Effector CD4-positive, alpha-beta T cell (primary cell): ENCODE data around the gene ARPC1B.
"Not testable (repeated sequence)": the region's sequence is repeated elsewhere in the genome, so short reads cannot be mapped to it uniquely, and the experiment has no call there.

Experiments
- DNase-seq: peaks from one replicate; pipeline ENCODE4 v3.0.0-alpha.2; 2020
- total RNA-seq: gene quantifications from one replicate; lab custom pipeline; 2026; lab: John Stamatoyannopoulos, UW

The ARPC1B gene
- total RNA-seq, result 12.2 reads per million, percentile 36 among the genes with 10 or more reads in this experiment

DNA sequence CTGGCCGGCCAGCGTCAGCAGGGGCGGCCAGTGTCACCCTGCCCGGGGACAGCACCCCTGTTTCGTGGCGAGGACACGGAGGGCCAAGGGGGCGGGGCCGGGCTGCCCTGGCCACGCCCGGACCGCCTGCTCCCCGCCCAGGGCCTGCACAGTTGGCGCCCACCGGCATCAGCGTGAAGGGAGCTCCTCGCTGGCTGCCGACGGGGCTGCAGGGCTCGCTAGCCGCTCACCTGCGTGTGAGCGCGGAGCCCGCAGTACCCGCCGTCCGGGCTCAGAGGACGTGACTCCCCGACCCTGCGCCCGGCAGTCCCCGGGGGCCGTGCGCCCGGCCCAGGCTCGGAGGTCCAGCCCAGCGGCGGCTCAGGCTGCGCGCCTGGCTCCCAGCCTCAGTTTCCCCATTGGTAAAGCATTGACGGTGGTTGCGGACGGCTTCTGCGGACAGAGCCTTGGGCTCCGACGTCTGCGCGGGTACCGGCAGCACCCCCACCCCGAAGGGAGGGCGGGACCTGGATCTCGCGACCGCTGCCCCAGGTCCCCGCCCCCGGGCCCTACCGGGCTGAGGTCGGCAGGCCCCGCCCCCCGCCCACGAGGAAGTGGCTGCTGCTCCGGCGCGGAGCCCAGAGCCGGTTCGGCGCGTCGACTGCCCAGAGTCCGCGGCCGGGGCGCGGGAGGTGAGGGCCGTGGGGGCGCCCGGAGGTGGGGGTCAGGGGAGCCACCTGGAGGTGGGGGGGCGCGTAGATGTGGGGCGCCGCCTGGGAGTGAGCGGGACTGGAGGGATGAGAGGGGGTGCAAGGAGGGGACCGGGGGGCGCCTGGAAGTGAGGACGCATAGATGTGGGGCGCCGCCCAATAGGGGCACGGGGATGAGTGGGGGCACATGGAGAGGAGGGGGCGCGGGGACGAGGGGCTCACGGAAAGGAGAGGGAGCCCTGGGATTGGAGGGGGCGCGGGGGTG is at the start of gene ARPC1B:
ARPC1B (plus strand) TSS at position 620 of the 954 bp plus-strand sequence. CDS start 10,985 bp downstream, outside the sequence.
- DNase-seq, result peak; percentile 78

DNA sequence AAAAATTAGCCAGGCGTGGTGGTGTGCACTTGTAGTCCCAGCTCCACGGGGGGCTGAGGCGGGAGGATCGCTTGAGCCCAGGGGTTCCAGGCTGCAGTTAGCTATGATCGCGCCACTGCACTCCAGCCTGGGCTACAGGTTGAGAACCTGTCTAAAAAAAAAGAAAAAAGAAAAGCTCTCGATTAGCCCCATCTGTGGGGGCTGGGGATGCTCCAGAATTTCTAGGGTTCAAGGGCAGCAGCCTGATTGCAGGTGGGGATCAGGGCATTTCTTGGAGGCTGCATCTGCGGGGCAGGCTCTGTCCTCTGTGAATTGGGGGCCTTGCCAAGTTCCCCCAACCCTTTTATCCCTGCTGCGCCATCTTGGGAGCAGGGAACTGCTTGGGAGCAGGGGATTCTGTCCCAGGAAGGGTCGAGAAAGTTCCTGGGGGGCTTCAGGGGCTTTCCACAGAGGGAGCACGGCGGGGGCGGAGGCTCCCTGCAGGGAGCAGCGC is 49.5 kb upstream of the ARPC1B start:
- DNase-seq, result no peak

DNA sequence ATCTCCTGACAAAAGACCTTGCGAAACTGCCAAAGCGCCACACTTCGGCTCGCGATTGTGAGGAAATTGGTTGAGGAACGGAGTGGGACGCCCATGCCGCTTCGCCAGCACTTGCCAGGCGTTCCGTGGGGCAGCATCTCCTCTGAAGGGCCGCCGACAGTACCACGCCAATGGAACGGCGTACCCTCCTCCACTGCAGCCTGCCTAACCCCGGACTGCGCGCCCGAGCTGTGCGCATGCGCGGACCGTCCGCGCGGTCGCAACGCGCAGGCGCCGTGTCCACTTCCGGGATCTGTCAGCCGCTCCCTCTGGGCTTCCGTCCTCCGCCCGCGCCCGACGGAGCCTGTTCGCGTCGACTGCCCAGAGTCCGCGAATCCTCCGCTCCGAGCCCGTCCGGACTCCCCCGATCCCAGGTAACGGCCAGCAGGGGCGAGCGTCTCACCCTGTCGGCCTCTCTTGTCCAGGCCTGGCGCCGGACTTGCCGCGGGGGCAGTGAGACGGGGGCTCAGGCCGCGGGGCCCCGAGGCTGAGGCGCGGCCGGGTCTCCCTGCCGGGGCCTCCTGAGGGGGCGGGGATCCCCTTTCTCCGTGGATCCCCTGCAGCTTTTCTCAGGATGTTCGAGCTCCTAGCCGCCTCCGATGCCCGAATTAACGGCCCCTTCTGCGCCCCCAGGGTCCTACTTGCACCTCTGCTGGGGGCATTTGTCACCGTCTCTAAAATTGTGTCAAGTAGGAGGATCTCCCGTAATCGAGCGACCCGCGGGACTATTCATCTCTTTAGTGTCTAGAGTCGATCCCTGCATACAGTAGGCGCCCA is 48.7 kb upstream of the ARPC1B start, which contains the start of gene ARPC1A:
ARPC1A (plus strand) TSS at position 307 of the 816 bp plus-strand sequence. CDS start 7,456 bp downstream, outside the sequence.
- DNase-seq, result peak; percentile 88

DNA sequence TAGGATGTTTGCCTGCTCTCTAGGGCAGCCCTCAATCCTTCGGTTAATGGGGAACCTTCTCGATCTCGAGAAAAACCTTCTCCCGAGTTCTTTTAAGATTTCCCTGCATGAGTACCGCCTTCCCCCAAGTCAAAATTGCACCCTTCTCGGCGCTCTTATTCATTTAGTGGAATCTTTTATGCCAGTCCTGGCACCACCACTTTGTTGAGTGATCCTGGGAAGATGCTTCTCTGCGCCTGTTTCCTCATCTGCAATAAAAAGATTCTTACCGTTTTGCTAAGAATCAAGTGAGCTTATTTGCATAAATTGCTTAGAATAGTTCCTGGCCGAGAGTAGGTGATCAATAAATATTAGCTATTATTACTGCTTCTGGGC is 48.1 kb upstream of the ARPC1B start:
- DNase-seq, result no peak

- DNase-seq, result not testable (repeated sequence)
Observed at GRCh38 chr7:99330314-99330961, 44.1 kb upstream of the ARPC1B start.

GRCh38 chr7:99331002-99331401 is 43.5 kb upstream of the ARPC1B start:
- no peak for DNase-seq

GRCh38 chr7:99339595-99339994 is 34.9 kb upstream of the ARPC1B start:
- DNase-seq, result no peak

DNA sequence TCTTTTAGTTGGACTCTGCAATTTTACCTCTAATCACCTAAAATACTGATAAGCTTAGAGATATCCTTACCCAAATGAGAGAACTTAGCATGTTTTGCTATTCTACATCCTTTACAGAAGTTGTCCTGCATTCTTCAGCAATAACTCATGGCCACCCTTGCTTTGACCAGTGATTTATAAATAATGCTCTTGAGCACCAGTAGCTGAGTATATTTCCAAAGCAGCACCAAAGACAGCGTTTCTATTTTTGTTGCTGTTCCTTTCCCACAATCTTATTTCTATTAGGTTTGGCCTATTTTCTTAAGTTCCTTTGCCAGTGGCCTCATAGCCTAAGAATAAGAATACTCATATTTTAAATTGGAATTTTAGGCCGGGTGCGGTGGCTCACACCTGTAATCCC is 33.9 kb upstream of the ARPC1B start:
- no peak for DNase-seq

GRCh38 chr7:99344061-99344647 is 30.4 kb upstream of the ARPC1B start:
- DNase-seq, result no peak

- DNase-seq, result not testable (repeated sequence)
Observed at GRCh38 chr7:99350641-99351040, 23.9 kb upstream of the ARPC1B start.

GRCh38 chr7:99352247-99352646 is 22.3 kb upstream of the ARPC1B start:
- DNase-seq, result no peak

- no peak for DNase-seq
Observed at GRCh38 chr7:99355098-99355497, 19.4 kb upstream of the ARPC1B start.

DNA sequence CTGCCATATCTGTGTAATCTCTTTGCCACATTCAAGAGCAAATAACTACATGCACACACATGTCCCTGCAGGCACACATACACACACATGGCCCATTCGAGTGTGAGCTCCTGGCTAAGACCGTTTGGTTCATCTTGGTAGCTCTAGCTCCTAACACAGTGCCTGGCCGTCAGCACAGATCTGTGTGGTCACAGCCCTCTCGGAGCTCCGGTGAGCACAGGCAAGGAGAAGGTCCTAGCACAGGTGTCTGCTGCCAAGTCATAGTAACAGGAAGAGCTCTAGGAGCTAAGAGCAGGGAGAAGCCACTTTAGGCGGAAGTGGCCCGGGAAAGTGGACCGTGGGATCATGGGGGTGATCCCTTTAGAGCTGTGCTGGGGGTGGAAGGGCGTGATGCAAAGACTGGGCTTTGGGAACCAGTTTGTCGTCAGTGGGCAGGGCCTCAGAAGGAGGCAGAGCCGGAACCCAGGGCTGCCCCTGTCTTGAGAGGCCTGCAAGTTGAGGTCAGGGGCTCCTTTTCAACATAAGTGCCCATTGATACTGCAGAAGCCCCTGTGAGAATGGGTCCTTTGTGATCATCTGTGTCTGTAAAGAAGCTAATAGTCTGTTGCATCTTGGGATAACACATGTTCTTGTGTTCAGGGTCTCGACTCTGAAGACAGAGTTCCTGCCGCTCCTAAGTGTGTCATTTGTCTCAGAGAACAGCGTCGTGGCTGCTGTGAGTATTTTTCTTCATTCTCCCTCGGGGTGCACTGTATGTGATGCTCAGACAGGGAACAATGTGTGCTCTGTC is 16.6 kb upstream of the ARPC1B start:
- DNase-seq, result no peak

DNA sequence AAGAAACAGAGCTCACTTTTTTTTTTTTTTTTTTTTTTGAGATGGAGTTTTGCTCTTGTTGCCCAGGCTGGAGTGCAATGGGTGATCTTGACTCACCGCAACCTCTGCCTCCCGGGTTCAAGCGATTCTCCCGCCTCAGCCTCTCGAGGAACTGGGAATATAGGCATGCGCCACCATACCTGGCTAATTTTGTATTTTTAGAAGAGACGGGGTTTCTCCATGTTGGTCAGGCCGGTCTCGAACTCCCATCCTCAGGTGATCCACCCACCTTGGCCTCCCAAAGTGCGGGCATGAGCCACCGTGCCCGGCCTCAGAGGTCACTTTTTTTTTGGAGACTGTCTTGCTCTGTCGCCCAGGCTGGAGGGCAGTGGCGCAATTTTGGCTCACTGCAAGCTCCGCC is 16.0 kb upstream of the ARPC1B start:
- DNase-seq, result not testable (repeated sequence)

DNA sequence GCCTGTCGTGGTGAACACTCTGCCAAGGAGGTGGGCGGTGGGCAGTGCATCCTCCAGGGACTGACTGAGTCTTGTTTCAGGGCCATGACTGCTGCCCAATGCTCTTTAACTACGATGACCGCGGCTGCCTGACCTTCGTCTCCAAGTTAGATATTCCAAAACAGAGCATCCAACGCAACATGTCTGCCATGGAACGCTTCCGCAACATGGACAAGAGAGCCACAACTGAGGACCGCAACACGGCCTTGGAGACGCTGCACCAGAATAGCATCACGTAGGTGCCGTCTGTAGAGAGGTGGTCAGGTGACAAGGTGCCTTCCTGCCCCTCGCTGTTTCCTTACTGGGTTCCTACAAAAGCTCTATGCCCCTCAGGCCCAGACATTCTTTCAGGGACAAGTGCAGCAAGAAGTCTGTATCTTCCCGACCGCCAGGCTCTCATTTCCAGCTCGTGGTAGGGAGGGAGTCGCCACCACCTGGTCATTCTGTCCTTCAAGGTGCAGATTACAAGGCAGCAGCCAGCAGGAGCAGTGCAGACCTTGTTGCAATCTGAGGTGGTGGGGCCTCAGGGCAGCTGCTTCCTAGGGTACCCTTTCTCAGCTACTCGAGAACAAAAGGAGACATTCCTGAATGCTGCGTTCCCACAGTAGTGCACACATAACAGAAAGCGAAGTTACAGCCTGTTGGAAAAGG is 14.9 kb upstream of the ARPC1B start:
- DNase-seq, result no peak

DNA sequence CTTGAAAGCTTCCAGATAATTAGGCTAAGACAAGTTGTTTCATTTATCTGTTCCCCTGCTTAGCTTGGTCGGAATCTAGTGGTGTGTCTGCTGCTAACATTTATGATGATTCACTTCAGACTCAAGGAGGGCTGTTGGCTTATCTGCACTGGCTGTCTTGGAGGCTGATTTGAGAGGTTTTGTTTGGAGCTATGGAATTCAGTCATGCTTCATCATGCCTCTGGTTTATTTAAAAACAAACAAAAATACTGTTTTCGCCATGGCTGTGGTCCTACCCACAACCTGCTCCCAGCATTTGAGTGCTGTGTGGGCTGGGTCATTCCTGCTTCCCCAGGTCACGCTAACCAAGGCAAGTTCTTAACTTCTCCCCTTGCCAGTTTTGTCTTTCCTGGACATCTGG is 11.7 kb upstream of the ARPC1B start:
- no peak for DNase-seq

- no peak for DNase-seq
Observed at GRCh38 chr7:99363286-99363685, 11.2 kb upstream of the ARPC1B start.

DNA sequence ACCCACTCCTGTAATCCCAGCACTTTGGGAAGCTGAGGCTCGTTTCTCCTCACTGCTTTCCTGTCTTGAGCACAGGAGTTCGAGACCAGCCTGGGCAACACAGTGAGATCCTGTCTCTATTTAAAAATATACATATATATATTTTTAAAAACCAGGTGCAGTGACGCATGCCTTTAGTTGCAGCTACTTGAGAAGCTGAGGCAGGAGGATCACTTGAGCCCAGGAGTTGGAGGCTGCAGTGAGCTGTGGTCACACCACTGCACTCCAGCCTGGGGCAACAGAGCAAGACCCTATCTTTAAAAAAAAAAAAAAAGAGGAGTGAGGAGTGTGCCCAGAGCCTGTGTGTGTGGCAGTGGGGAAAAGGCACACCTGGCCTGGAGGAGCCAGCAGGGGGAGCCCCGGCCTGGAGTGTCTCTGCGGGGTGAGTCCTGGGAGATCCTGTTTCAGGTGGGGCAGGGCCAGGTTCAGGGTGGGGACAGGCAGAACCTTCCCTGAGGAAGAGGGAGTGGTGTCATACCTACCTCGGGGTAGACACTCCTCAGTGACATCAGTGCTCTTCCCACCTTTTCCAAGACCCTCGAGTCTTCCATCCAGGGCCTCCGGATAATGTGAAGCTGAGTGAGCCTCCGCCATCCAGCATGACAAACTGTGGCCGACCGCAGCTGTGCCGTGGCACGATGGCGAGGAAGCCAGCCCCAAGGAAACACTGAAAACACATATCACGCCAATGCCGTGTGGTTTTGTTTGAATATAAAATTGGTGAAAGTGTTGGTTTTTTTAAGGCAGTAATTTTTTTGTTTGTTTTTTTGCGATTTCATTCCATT is 9.0 kb upstream of the ARPC1B start:
- DNase-seq, result peak; percentile 67

GRCh38 chr7:99366646-99367045 is 7.9 kb upstream of the ARPC1B start:
- no peak for DNase-seq
